ENCODE measurements around the gene ZBTB20.

The ZBTB20 gene

GRCh38 chr3:114307222-114307830, 839.8 kb downstream of the ZBTB20 start:
- DNase-seq: no peak

- no peak for DNase-seq
These were observed 847.0 kb downstream of the ZBTB20 start for GRCh38 chr3:114299941-114300624.

GRCh38 chr3:114299421-114299820, 847.7 kb downstream of the ZBTB20 start:
- peak; percentile 5 to 11 for DNase-seq

GRCh38 chr3:114295946-114296345, 851.1 kb downstream of the ZBTB20 start:
- no peak for DNase-seq

- DNase-seq: no peak
These were observed 852.1 kb downstream of the ZBTB20 start for GRCh38 chr3:114294940-114295480.

- no peak for DNase-seq
These were observed 853.1 kb downstream of the ZBTB20 start, which contains the start of gene TIGIT for GRCh38 chr3:114293838-114294535. TSS of gene TIGIT (plus strand) at chr3:114294028. CDS start at chr3:114294062, 34 bp downstream.

GRCh38 chr3:114290911-114291901, 855.9 kb downstream of the ZBTB20 start:
- peak; percentile 28 to 40 for DNase-seq

GRCh38 chr3:114286266-114286665, 860.8 kb downstream of the ZBTB20 start:
- DNase-seq: no peak

GRCh38 chr3:114285648-114286230, 861.3 kb downstream of the ZBTB20 start:
- no peak for DNase-seq

- no peak for DNase-seq
These were observed 862.4 kb downstream of the ZBTB20 start for GRCh38 chr3:114284644-114285043.

Data from NCI-H1930 (cell line).